ENCODE data around the gene DHRS3. TPM values are rescaled to one million over a fixed set of nuclear protein-coding genes. Genes with fewer than 3 reads are reported as not detected.
A peak's percentile ranks its signal among the peaks of the same experiment; 100 is the strongest.

DHRS3 gene
- polyA plus RNA-seq, 1 donor (not counting 4 experiments of a cell fraction or from before 2014, with no cell fraction given): 10.7 TPM

- Histone ChIP-seq H3K27ac (ENCODE audit: control insufficient read depth, insufficient read depth, low read length) (no peak overlapping the region), H3K9ac (ENCODE audit: control insufficient read depth, extremely low read depth, insufficient read depth, low read length) (no peak overlapping the region), H3K9me3 (ENCODE audit: control insufficient read depth, low read depth, low read length) (no peaks in the 10 kb centered on the region), H3K9me1 (ENCODE audit: control insufficient read depth, extremely low read depth, insufficient read depth, low read length) (no peaks in the 10 kb centered on the region), H2AFZ (ENCODE audit: control insufficient read depth, low read length) (no peak overlapping the region), H3K4me2 (ENCODE audit: control insufficient read depth, extremely low read depth, insufficient read depth, low read depth, low read length) (peak overlapping the region; percentile 12), H3K79me2 (ENCODE audit: control insufficient read depth, insufficient read depth, low read length) (peaks cover 14% of the 10 kb centered on the region), H3K4me3 (ENCODE audit: control insufficient read depth in 2 of 3, extremely low read depth in 1 of 3, insufficient read depth in 2 of 3, low read depth in 1 of 3, low read length in 3 of 3) (no peak overlapping the region), H4K20me1 (ENCODE audit: control insufficient read depth, extremely low read depth, insufficient read depth, low read length) (no peaks in the 10 kb centered on the region), H3K27me3 (ENCODE audit: control insufficient read depth, extremely low read depth, insufficient read depth, low read length) (no peaks in the 10 kb centered on the region), H3K36me3 (ENCODE audit: control insufficient read depth in 2 of 2, extremely low read depth in 1 of 2, insufficient read depth in 2 of 2, low read length in 2 of 2) (peaks cover 0 to 1% of the 10 kb centered on the region in 2 experiments), H3K4me1 (ENCODE audit: control insufficient read depth, extremely low read depth, insufficient read depth, low read length) (peaks cover 23% of the 10 kb centered on the region)
- FAIRE-seq (no peak), DNase-seq (ENCODE audit: low read depth, low spot score) (no peak)
- dilution Hi-C loops (cut with MboI; ENCODE audit: extremely low pct_ligation_motif_present, low sequenced_read_pairs): no loop called here
- no peak for TF ChIP-seq EZH2 (IDR thresholded peaks at IDR 0.05; ENCODE audit: low read length)
- TF ChIP-seq, protein P1, sequence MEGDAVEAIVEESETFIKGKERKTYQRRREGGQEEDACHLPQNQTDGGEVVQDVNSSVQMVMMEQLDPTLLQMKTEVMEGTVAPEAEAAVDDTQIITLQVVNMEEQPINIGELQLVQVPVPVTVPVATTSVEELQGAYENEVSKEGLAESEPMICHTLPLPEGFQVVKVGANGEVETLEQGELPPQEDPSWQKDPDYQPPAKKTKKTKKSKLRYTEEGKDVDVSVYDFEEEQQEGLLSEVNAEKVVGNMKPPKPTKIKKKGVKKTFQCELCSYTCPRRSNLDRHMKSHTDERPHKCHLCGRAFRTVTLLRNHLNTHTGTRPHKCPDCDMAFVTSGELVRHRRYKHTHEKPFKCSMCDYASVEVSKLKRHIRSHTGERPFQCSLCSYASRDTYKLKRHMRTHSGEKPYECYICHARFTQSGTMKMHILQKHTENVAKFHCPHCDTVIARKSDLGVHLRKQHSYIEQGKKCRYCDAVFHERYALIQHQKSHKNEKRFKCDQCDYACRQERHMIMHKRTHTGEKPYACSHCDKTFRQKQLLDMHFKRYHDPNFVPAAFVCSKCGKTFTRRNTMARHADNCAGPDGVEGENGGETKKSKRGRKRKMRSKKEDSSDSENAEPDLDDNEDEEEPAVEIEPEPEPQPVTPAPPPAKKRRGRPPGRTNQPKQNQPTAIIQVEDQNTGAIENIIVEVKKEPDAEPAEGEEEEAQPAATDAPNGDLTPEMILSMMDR (optimal IDR thresholded peaks at IDR 0.05 in 1 of 3, IDR thresholded peaks at IDR 0.05 in 1 of 3, conservative IDR thresholded peaks at IDR 0.05 in 1 of 3; ENCODE audit: extremely low read depth in 1 of 3, insufficient read depth in 2 of 3, low read length in 3 of 3): no peak
Observed at GRCh38 chr1:12610941-12611340, 7.1 kb downstream of the DHRS3 start.

GRCh38 chr1:12610305-12610935 lies 7.6 kb downstream of the DHRS3 start:
- Histone ChIP-seq H3K36me3 (ENCODE audit: control insufficient read depth in 2 of 2, extremely low read depth in 1 of 2, insufficient read depth in 2 of 2, low read length in 2 of 2) (peaks cover 0 to 1% of the 10 kb centered on the region in 2 experiments), H2AFZ (ENCODE audit: control insufficient read depth, low read length) (no peak overlapping the region)
- no peak for FAIRE-seq

More at GRCh38 chr1:12610305-12610935, 7.6 kb downstream of the DHRS3 start:
- Histone ChIP-seq H4K20me1 (ENCODE audit: control insufficient read depth, extremely low read depth, insufficient read depth, low read length) (no peaks in the 10 kb centered on the region), H3K79me2 (ENCODE audit: control insufficient read depth, insufficient read depth, low read length) (peaks cover 9% of the 10 kb centered on the region), H3K27me3 (ENCODE audit: control insufficient read depth, extremely low read depth, insufficient read depth, low read length) (no peaks in the 10 kb centered on the region), H3K4me2 (ENCODE audit: control insufficient read depth, extremely low read depth, insufficient read depth, low read depth, low read length) (peak overlapping the region; percentile 12), H3K4me3 (ENCODE audit: control insufficient read depth in 2 of 3, extremely low read depth in 1 of 3, insufficient read depth in 2 of 3, low read depth in 1 of 3, low read length in 3 of 3) (no peak overlapping the region), H3K27ac (ENCODE audit: control insufficient read depth, insufficient read depth, low read length) (no peak overlapping the region), H3K9me1 (ENCODE audit: control insufficient read depth, extremely low read depth, insufficient read depth, low read length) (no peaks in the 10 kb centered on the region), H3K9ac (ENCODE audit: control insufficient read depth, extremely low read depth, insufficient read depth, low read length) (no peak overlapping the region), H3K4me1 (ENCODE audit: control insufficient read depth, extremely low read depth, insufficient read depth, low read length) (peaks cover 18% of the 10 kb centered on the region), H3K9me3 (ENCODE audit: control insufficient read depth, low read depth, low read length) (no peaks in the 10 kb centered on the region)
- no peak for DNase-seq (ENCODE audit: low read depth, low spot score)
- dilution Hi-C loops (cut with MboI; ENCODE audit: extremely low pct_ligation_motif_present, low sequenced_read_pairs): no loop called here
- no peak for TF ChIP-seq EZH2 (IDR thresholded peaks at IDR 0.05; ENCODE audit: low read length)
- TF ChIP-seq, protein P1 (optimal IDR thresholded peaks at IDR 0.05 in 1 of 3, IDR thresholded peaks at IDR 0.05 in 1 of 3, conservative IDR thresholded peaks at IDR 0.05 in 1 of 3; ENCODE audit: extremely low read depth in 1 of 3, insufficient read depth in 2 of 3, low read length in 3 of 3): no peak

Measured in keratinocyte (primary cell).